SK-N-SH (cell line): Measurements from ENCODE around the gene TGFBR3. TPM values are rescaled to one million over a fixed set of nuclear protein-coding genes. Genes with fewer than 3 reads are reported as not detected.

Experiments
- CTCF ChIA-PET: fragments of 300-600, 350-600 bp; formaldehyde crosslinking; extraction: SDS; loops from one replicate; lab custom pipeline; 2021; lab: Yijun Ruan, JAX
- POLR2A ChIA-PET: fragments of 350-600 bp; sonication (Branson Sonifier 250); formaldehyde crosslinking; extraction: SDS; loops from one replicate; lab custom pipeline; 2020; ENCODE audit warnings: antibody characterized with exemption, inconsistent platforms; lab: Yijun Ruan, JAX
- DNase-seq: peaks from one replicate; pipeline ENCODE4 v3.0.0; 2012
- H2AFZ ChIP-seq: fragments of 200-600 bp; sonication (generic); 2 replicates; pipeline ENCODE4 v1.8.1; 2016; ENCODE audit warnings: antibody characterized with exemption, mild to moderate bottlenecking, low read depth
- H3F3A ChIP-seq: fragments of 200-600 bp; sonication (generic); replicated peaks from 2 replicates; pipeline ENCODE3; 2016; ENCODE audit warnings: antibody characterized with exemption, mild to moderate bottlenecking; ENCODE audit not compliant: insufficient read depth
- H3K27ac ChIP-seq, 2 experiments: fragments of 200-500 bp in 1 of 2; fragments of 200-600 bp in 1 of 2; sonication (Bioruptor generic) in 1 of 2; sonication (generic), shearing (Covaris generic) in 1 of 2; 2 replicates each; pipeline versions ENCODE4 v1.5.1 to v1.6.1; 2014 to 2016; ENCODE audit warnings: low read depth in 2 of 2, inconsistent platforms in 1 of 2, low read length in 1 of 2, mild to moderate bottlenecking in 1 of 2, mixed read lengths in 1 of 2
- H3K27me3 ChIP-seq: fragments of 200-600 bp; sonication (generic), shearing (Covaris generic); 2 replicates; pipeline ENCODE4 v1.6.1; 2016; ENCODE audit warnings: mixed run types; ENCODE audit not compliant: insufficient read depth
- H3K36me3 ChIP-seq, 2 experiments: fragments of 200-500 bp in 1 of 2; fragments of 200-600 bp in 1 of 2; sonication (Bioruptor generic) in 1 of 2; sonication (generic) in 1 of 2; replicated peaks in 1 of 2; 2 replicates each; pipeline versions ENCODE3 to v1.5.1; 2014 to 2016; ENCODE audit warnings: low read length in 1 of 2, mild to moderate bottlenecking in 1 of 2; ENCODE audit not compliant: insufficient read depth in 2 of 2, control insufficient read depth in 1 of 2
- H3K4me1 ChIP-seq, 2 experiments: fragments of 200-500 bp in 1 of 2; fragments of 200-600 bp in 1 of 2; sonication (Bioruptor generic) in 1 of 2; sonication (generic), shearing (Covaris generic) in 1 of 2; 2 replicates each; pipeline versions ENCODE4 v1.5.1 to v1.6.1; 2014 to 2016; ENCODE audit warnings: low read depth in 1 of 2, low read length in 1 of 2, mixed run types in 1 of 2; ENCODE audit not compliant: insufficient read depth in 2 of 2, control insufficient read depth in 1 of 2
- H3K4me2 ChIP-seq: fragments of 200-600 bp; sonication (generic), shearing (Covaris generic); 2 replicates; pipeline ENCODE4 v1.6.1; 2017; ENCODE audit warnings: mixed run types
- H3K4me3 ChIP-seq, 2 experiments: fragments of 200-500 bp in 1 of 2; fragments of 200-600 bp in 1 of 2; sonication (Bioruptor generic) in 1 of 2; sonication (generic), shearing (Covaris generic) in 1 of 2; 2 replicates each; pipeline versions ENCODE4 v1.5.1 to v1.8.1; 2014 to 2016; ENCODE audit warnings: low read depth in 2 of 2, inconsistent platforms in 1 of 2, low read length in 1 of 2, mild to moderate bottlenecking in 1 of 2, mixed read lengths in 1 of 2, moderate library complexity in 1 of 2
- H3K79me2 ChIP-seq: fragments of 200-600 bp; sonication (generic); 2 replicates; pipeline ENCODE4 v1.8.1; 2017; ENCODE audit warnings: mild to moderate bottlenecking; ENCODE audit not compliant: insufficient read depth
- H3K9ac ChIP-seq: fragments of 200-600 bp; sonication (generic); 2 replicates; pipeline ENCODE4 v1.6.1; 2017; ENCODE audit warnings: mixed run types
- H3K9me2 ChIP-seq: fragments of 200-600 bp; sonication (generic); 2 replicates; pipeline ENCODE4 v1.6.1; 2017; ENCODE audit warnings: mixed run types
- H3K9me3 ChIP-seq: fragments of 200-600 bp; sonication (generic); 2 replicates; pipeline ENCODE4 v1.6.1; 2017; ENCODE audit warnings: mixed run types, mild to moderate bottlenecking, moderate library complexity
- H4K20me1 ChIP-seq: fragments of 200-600 bp; sonication (generic); 2 replicates; pipeline ENCODE4 v1.6.1; 2017; ENCODE audit warnings: mild to moderate bottlenecking, mixed run types; ENCODE audit not compliant: insufficient read depth
- CHD2 ChIP-seq: fragments of 150-350 bp; IDR thresholded peaks from 2 replicates; pipeline ENCODE4 v1.6.1; 2018; ENCODE audit warnings: low read length; ENCODE audit not compliant: partially characterized antibody
- ELF1 ChIP-seq: IDR thresholded peaks from 2 replicates; pipeline ENCODE4 v1.4.0; 2012
- FOSL2 ChIP-seq: IDR thresholded peaks from 2 replicates; pipeline ENCODE4 v1.4.0; 2012; ENCODE audit warnings: low read depth, mild to moderate bottlenecking, moderate library complexity, borderline replicate concordance
- FOXJ3 ChIP-seq: sonication (generic); formaldehyde crosslinking; IDR thresholded peaks from 2 replicates; pipeline ENCODE4 v1.5.1; 2020; ENCODE audit warnings: mild to moderate bottlenecking, missing genetic modification reagents
- GABPA ChIP-seq: IDR thresholded peaks from 2 replicates; pipeline ENCODE4 v1.4.0; 2012; ENCODE audit warnings: low read depth, mild to moderate bottlenecking
- IRF3 ChIP-seq: fragments of 150-350 bp; IDR thresholded peaks from 2 replicates; pipeline ENCODE4 v1.6.1; 2016; ENCODE audit warnings: mild to moderate bottlenecking, low read depth, low read length
- MAX ChIP-seq: IDR thresholded peaks from 2 replicates; pipeline ENCODE4 v1.4.0; 2012; ENCODE audit warnings: low read depth
- NFIC ChIP-seq: IDR thresholded peaks from 2 replicates; pipeline ENCODE4 v1.4.0; 2012; ENCODE audit warnings: borderline replicate concordance
- RFX5 ChIP-seq: IDR thresholded peaks from 2 replicates; pipeline ENCODE4 v1.6.1; 2012; ENCODE audit warnings: mild to moderate bottlenecking, improper control_type of control experiment, low read length
- TAF1 ChIP-seq: IDR thresholded peaks from 2 replicates; pipeline ENCODE4 v1.6.1; 2012; ENCODE audit warnings: low read depth, mild to moderate bottlenecking, low read length, moderate library complexity, borderline replicate concordance
- USF2 ChIP-seq: fragments of 150-350 bp; IDR thresholded peaks from 2 replicates; pipeline ENCODE4 v1.6.1; 2017; ENCODE audit warnings: antibody characterized with exemption, low read length, low read depth, borderline replicate concordance
- YY1 ChIP-seq: IDR thresholded peaks from 2 replicates; pipeline ENCODE4 v1.4.0; 2012; ENCODE audit warnings: low read depth, mild to moderate bottlenecking
- WGBS: methylation state at CpG from one replicate; pipeline ENCODE4 v1.1.6; 2017; ENCODE audit warnings: low lambda C conversion rate; 5-methylcytosine and 5-hydroxymethylcytosine counted together
- polyA plus RNA-seq, 3 experiments: library from polyadenylated mRNA; depleted of rRNA; stranded (reverse); fragments of >200 nt; gene quantifications; 2 replicates each; pipeline ENCODE4 v1.2.3, GENCODE V29; 2012

Gene TGFBR3
- polyA plus RNA-seq, 1 of the 3 experiments (the other 2 are of a cell fraction) = 0.07 TPM

GRCh38 chr1:91725989-91726721 lies 159.8 kb downstream of the TGFBR3 start:
- no peak overlapping the region for H3K9ac ChIP-seq
- H3K27me3 ChIP-seq = peaks cover 47% of the 10 kb centered on the region; the same call in 1 of the 2 replicates
- no peaks in the 10 kb centered on the region for H3K79me2 ChIP-seq

GRCh38 chr1:91725618-91725988 lies 160.3 kb downstream of the TGFBR3 start:
- H2AFZ ChIP-seq = no peak overlapping the region
- H3K9me3 ChIP-seq = no peaks in the 10 kb centered on the region
- ChIA-PET CTCF (no interaction called here), POLR2A (no interaction called here)
- WGBS = 27% methylated on average over 1 of the region's 1 CpG
- TF ChIP-seq CHD2 = no peak
- no peak for TF ChIP-seq FOSL2
- no peak for TF ChIP-seq FOXJ3 (CRISPR knock-in tag)
- TF ChIP-seq NFIC = no peak
- no peak overlapping the region for H3K4me2 ChIP-seq
- H3F3A ChIP-seq = no peaks in the 10 kb centered on the region
- no peak for DNase-seq
- H3K36me3 ChIP-seq = no peaks in the 10 kb centered on the region
- no peaks in the 10 kb centered on the region for H3K79me2 ChIP-seq
- no peak overlapping the region for H3K4me3 ChIP-seq
- no peaks in the 10 kb centered on the region for H3K9me2 ChIP-seq
- H3K27me3 ChIP-seq = peaks cover 41% of the 10 kb centered on the region; the same call in 1 of the 2 replicates
- H3K9ac ChIP-seq = no peak overlapping the region
- no peak overlapping the region for H3K27ac ChIP-seq
- H3K4me1 ChIP-seq = no peaks in the 10 kb centered on the region
- H4K20me1 ChIP-seq = no peaks in the 10 kb centered on the region

More at GRCh38 chr1:91725989-91726721, 159.8 kb downstream of the TGFBR3 start:
- H3K4me1 ChIP-seq = no peaks in the 10 kb centered on the region
- TF ChIP-seq MAX (no peak), RFX5 (no peak), YY1 (no peak), TAF1 (no peak), USF2 (no peak), GABPA (no peak), ELF1 (no peak), IRF3 (no peak)
- TF ChIP-seq, all 33 proteins: peak for 0
- no peak for DNase-seq
- 3% methylated on average over 7 of the region's 7 CpGs for WGBS
- Histone ChIP-seq H3K9me2 (no peaks in the 10 kb centered on the region), H4K20me1 (no peaks in the 10 kb centered on the region), H2AFZ (no peak overlapping the region), H3K4me2 (no peak overlapping the region), H3K4me3 (no peak overlapping the region), H3K9me3 (no peaks in the 10 kb centered on the region), H3F3A (no peaks in the 10 kb centered on the region), H3K36me3 (no peaks in the 10 kb centered on the region), H3K27ac (no peak overlapping the region)
- ChIA-PET POLR2A (no interaction called here), CTCF (no interaction called here)
